ENCODE data around the gene HEPACAM.

GRCh38 chr11:124870430-124870829, 65.4 kb downstream of the HEPACAM start:
- TF ChIP-seq CTCF (IDR thresholded peaks at IDR 0.05) (no peak), POLR2A (IDR thresholded peaks at IDR 0.05) (no peak)

All from right lobe of liver (tissue), 4 donors.